ENCODE results near the gene TMEM222.

DNA sequence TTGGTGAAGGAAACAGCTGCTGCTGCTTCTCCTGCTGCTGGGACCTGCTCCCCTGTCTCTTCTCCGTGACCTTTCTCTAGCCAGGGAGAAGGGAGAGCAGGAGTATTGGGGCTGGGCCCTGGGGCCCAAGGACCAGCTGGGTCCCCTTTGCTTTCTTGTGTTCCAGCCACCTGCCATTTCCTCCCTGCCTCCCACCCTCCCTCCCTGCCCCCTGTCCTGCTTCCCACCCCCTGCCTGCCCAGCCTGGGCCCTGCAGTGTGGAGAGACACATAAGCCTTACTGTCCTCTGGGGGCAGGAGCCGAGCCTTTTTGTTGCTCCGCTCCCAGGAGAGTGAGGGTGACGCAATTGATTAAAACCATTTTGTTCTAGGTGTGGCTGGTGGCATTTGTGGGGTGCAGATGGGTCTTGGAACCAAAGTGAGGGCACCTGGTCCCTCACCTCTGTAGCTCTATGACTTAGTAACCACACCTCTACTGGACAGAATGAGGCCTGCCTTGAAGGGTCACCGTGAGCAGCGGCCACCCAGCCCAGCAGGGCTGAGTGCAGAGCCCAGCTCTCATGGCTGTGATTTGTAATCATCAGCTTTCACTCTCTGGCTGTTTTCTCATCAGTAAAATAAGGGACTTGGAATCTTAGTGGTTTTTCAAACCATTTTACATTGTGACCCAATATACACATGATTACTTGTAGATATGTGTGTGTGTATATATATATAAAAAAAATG, 13.9 kb upstream of the TMEM222 start:
- TF ChIP-seq, protein P1, sequence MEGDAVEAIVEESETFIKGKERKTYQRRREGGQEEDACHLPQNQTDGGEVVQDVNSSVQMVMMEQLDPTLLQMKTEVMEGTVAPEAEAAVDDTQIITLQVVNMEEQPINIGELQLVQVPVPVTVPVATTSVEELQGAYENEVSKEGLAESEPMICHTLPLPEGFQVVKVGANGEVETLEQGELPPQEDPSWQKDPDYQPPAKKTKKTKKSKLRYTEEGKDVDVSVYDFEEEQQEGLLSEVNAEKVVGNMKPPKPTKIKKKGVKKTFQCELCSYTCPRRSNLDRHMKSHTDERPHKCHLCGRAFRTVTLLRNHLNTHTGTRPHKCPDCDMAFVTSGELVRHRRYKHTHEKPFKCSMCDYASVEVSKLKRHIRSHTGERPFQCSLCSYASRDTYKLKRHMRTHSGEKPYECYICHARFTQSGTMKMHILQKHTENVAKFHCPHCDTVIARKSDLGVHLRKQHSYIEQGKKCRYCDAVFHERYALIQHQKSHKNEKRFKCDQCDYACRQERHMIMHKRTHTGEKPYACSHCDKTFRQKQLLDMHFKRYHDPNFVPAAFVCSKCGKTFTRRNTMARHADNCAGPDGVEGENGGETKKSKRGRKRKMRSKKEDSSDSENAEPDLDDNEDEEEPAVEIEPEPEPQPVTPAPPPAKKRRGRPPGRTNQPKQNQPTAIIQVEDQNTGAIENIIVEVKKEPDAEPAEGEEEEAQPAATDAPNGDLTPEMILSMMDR (conservative IDR thresholded peaks at IDR 0.05; ENCODE audit: low read length), result no peak
- TF ChIP-seq EZH2phosphoT487 (IDR thresholded peaks at IDR 0.05; ENCODE audit: borderline replicate concordance), result no peak

All from Loucy (cell line).